ENCODE results near the gene SPR.
A peak's percentile ranks its signal among the peaks of the same experiment; 100 is the strongest.

SPR gene

GRCh38 chr2:72919414-72920317 lies 32.5 kb downstream of the SPR start:
- no peak for DNase-seq (ENCODE audit: low read depth)
- no peak for TF ChIP-seq CTCF (conservative IDR thresholded peaks at IDR 0.05; ENCODE audit: control insufficient read depth, insufficient read depth, low read depth, low read length)
- H3K4me3 ChIP-seq (ENCODE audit: control insufficient read depth, low read depth, low read length): no peak overlapping the region

- no peak overlapping the region for H3K4me3 ChIP-seq (ENCODE audit: control insufficient read depth, low read depth, low read length)
- DNase-seq (ENCODE audit: low read depth): peak; percentile 14
These were observed 33.3 kb downstream of the SPR start for GRCh38 chr2:72920318-72921087.

GRCh38 chr2:72921088-72921851 lies 34.1 kb downstream of the SPR start:
- no peak overlapping the region for H3K4me3 ChIP-seq (ENCODE audit: control insufficient read depth, low read depth, low read length)
- TF ChIP-seq CTCF (conservative IDR thresholded peaks at IDR 0.05; ENCODE audit: control insufficient read depth, insufficient read depth, low read depth, low read length): no peak
- no peak for DNase-seq (ENCODE audit: low read depth)

More at GRCh38 chr2:72920318-72921087, 33.3 kb downstream of the SPR start:
- TF ChIP-seq CTCF (conservative IDR thresholded peaks at IDR 0.05; ENCODE audit: control insufficient read depth, insufficient read depth, low read depth, low read length): no peak

GRCh38 chr2:72921853-72922252 lies 34.6 kb downstream of the SPR start:
- no peak overlapping the region for H3K4me3 ChIP-seq (ENCODE audit: control insufficient read depth, low read depth, low read length)
- no peak for DNase-seq (ENCODE audit: low read depth)
- TF ChIP-seq CTCF (conservative IDR thresholded peaks at IDR 0.05; ENCODE audit: control insufficient read depth, insufficient read depth, low read depth, low read length): no peak

- no peak overlapping the region for H3K4me3 ChIP-seq (ENCODE audit: control insufficient read depth, low read depth, low read length)
- no peak for DNase-seq (ENCODE audit: low read depth)
- TF ChIP-seq CTCF (conservative IDR thresholded peaks at IDR 0.05; ENCODE audit: control insufficient read depth, insufficient read depth, low read depth, low read length): no peak
These were observed 36.7 kb downstream of the SPR start for GRCh38 chr2:72923833-72924352.
